GM12891 (cell line): ENCODE results near the gene ACSL5.

Experiments
- POLR2A ChIP-seq: IDR thresholded peaks from 2 replicates; pipeline ENCODE4 v1.6.1; 2011; ENCODE audit warnings: low read depth, low read length, control low read depth
- POLR2AphosphoS5 ChIP-seq: IDR thresholded peaks from 2 replicates; pipeline ENCODE4 v1.6.1; 2011; ENCODE audit warnings: low read depth, low read length, control low read depth
- TAF1 ChIP-seq: IDR thresholded peaks from 2 replicates; pipeline ENCODE4 v1.6.1; 2011; ENCODE audit warnings: low read depth, low read length, control low read depth

DNA sequence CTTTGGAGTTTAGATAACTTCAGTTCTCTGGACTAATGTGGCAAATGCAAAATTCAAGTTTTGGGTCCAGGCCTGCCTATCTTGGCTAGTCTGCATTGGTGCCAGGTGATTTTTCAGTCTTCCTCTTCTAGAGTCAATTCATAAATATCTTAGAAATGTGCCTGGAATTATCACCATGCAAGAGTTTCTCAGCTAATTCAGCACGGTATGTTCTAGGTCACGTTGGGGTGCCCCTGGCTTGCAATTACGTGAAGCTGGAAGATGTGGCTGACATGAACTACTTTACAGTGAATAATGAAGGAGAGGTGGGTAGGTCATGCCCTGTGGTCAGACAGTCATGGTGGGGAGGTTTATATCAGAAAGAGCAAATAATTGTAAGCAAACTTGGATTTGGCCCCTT lies 47.8 kb downstream of the ACSL5 start:
- TF ChIP-seq POLR2A (no peak), POLR2AphosphoS5 (no peak), TAF1 (no peak)
